NCI-H446 (cell line): ENCODE data around the gene COA3.

Experiments used
- DNase-seq, 2 experiments: peaks; one replicate each; lab custom pipeline; 2025; lab: John Stamatoyannopoulos, UW

COA3 gene

GRCh38 chr17:42798383-42799380 lies at the start of gene COA3, which contains the start of gene CNTD1:
TSS of gene COA3 (minus strand) at chr17:42798704. CDS start at chr17:42798681, 23 bp downstream.
TSS of gene CNTD1 (plus strand) at chr17:42798861. CDS start at chr17:42799068, 207 bp downstream.
- peak; percentile 72 to 85 for DNase-seq

DNA sequence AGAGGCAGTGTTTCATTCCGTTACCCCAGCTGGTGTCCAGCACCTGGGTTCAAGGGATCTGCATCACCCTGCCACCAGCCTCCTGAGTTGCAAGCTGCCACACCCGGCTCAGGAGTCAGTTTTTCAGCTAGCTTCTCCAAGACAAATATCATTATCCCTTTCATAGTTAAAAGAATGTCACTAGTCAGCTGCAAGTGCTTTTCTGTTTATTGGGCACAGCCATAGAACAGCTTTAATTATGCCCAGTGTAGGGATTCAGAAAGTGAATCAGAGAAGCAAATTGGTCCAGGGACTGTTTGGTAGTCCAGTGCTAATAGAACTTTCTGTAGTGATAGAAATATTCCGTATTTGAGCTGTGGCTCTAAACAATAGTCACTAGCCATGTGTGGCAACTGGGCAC lies 49.6 kb upstream of the COA3 start:
- DNase-seq, result no peak

DNA sequence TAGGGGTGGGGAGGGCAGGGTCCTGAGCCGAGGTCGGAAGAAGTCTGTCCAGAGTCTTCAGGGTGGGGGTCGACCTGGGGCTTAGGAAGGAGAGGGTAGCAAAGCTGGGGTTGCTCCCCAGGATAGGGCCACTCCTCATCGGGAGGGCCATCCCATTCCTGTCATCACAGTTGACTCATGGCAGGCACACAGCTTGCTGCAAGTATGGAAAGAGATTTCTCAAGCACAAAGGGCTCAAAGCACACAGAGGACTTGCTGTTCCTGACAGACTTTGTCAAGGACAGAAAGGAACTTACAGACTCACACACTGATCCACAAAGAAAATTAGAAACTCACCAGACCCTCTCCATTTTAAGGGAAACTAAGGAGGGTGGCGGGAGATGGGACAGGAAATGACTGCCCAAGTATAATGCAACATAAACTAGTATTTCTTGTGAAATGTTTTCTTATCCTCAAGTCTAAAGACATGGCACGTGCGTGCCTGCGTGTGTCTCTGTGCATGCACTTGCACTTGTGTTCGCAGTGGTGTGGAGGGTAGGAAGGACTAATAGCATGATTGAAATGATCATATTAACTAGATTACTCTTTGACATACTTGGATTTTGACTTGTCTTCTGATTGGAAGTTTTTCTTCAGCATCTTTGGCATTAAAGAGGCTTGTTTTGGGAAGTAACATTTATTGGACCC lies 48.2 kb upstream of the COA3 start:
- DNase-seq, result no peak

DNA sequence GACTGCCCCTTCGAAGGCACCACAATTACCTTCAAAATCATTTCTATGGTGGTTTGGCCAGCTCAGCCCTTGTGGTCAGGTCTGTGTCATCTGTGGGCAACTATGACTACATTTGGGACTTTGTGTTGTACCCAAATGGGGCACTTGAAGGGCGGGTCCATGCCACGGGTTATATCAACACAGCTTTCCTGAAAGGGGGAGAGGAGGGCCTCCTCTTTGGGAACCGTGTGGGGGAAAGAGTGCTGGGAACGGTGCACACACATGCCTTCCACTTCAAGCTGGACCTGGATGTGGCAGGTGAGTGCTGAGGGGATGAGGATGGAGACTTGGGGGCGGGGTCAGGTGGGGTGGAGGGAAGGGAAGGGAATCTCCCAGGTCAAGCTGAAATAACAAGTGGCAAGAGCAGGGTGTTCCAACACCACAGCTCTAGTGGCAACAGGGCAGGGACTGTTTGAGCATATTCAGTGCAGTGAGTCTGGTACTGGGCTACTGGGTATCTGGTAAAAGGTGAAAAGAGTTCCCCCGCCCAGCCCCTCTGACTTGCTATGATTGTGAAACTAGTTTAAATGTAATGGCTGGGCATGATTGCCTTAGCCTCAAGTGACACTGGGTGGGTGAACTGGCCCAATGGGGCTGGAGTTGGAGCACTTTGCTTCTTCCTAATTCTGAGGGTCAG lies 47.6 kb upstream of the COA3 start:
- DNase-seq, result no peak

DNA sequence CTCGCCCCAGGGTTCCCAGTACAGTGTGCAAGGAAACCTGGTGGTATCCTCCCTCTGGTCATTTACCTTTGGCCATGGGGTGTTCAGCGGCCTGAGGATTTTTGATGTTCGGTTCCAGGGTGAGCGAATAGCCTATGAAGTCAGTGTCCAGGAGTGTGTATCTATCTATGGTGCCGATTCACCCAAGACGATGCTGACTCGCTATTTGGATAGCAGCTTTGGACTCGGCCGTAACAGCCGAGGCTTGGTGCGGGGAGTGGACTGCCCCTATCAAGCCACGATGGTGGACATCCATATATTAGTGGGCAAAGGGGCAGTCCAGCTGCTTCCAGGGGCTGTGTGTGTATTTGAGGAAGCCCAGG lies 47.0 kb upstream of the COA3 start:
- no peak for DNase-seq

DNA sequence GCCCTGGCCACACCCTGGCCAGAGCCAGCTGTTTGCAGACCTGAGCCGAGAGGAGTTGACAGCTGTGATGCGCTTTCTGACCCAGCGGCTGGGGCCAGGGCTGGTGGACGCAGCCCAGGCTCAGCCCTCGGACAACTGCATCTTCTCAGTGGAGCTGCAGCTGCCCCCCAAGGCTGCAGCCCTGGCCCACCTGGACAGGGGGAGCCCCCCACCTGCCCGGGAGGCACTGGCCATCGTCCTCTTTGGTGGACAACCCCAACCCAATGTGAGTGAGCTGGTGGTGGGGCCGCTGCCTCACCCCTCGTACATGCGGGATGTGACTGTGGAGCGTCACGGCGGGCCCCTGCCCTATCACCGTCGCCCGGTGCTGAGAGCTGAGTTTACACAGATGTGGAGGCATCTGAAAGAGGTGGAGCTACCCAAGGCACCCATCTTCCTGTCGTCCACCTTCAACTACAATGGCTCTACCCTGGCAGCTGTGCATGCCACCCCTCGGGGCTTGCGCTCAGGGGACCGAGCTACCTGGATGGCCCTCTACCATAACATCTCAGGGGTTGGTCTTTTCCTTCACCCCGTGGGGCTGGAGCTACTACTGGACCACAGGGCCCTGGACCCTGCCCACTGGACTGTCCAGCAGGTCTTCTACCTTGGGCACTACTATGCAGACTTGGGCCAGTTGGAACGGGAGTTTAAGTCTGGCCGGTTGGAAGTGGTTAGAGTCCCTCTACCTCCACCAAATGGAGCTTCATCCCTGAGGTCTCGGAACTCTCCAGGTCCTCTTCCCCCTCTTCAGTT lies 46.5 kb upstream of the COA3 start:
- no peak for DNase-seq

DNA sequence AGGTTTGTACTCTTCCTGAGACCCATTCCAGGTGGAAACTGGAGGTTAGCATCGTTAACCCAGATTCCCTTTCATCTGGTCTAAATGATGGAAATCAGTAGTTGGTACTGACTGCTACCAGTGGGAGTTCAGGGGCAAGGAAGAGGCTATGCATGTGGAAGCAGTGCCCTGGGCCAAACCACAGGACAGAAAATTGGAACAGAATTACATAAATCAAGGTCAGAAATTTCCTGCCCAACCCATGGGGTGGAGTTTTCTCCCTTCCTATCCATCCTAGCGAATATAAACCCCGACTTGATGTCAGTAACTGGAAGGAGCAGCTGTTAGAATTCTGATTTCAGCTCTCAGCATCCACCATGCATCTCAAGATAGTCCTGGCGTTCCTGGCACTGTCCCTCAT lies 45.8 kb upstream of the COA3 start, which contains the start of gene AOC2:
Gene AOC2 (plus strand): TSS at position 310 of the 400 bp plus-strand sequence. CDS start 47 bp downstream, at position 357.
- DNase-seq, result no peak

GRCh38 chr17:42843358-42843934 lies 44.9 kb upstream of the COA3 start:
- DNase-seq, result peak; percentile 4 to 11

DNA sequence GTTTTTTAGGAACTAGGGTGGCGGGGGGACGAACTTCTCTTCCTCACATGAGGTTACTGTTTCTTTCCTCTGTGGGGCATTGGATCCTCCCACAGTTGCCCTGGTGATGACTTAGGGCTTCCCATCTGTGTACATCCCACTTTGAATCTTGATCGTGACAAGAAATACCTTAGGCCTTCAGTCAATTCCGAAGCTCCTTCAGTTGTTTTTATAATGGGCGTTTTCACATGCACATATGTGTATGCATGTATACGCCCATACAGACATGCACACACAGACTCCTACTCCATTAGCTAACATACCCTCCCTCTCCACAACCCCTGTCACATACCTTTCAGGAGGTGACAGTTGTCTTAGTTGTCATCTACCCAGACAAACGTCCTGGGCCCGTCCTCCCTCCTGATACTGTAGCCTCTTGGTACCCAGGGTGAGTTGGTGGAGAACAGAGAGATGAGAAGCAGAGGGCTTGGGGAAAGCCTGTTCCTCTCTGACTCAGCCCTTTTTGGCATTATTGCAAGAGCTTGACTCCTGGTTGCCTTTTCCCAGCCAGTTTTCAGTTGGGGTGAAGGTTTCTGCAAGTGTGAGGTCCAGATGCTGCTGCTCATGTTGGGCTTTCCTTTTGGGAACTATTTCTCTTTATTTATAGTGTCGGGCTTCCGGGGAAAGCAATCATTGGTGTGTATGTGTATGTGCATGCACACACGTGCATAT lies 43.6 kb upstream of the COA3 start:
- no peak for DNase-seq

DNA sequence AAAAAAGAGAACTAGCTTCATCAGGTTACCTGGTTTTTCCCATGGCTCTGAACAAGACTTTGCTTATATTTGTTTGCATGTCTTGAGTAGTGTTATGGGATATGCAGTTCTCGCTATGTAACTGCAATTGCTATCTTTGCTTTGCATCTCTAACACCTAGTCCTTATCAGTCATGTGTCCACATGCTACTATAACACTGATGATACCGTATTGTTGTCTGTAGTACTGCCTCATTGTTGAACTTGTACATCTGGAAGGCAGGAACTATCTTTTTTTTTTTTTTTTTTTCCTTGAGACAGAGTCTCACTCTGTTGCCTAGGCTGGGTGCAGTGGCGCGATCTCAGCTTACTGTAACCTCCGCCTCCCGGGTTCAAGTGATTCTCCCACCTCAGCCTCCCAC lies 37.2 kb upstream of the COA3 start:
- no peak for DNase-seq

GRCh38 chr17:42833767-42834422 lies 35.4 kb upstream of the COA3 start:
- DNase-seq, result no peak

GRCh38 chr17:42832934-42833766 lies 34.6 kb upstream of the COA3 start, which contains the start of gene PSME3:
TSS of gene PSME3 (plus strand) at chr17:42833397. CDS start at chr17:42833632, 235 bp downstream.
- peak; percentile 77 to 86 for DNase-seq

GRCh38 chr17:42832213-42832933 lies 33.9 kb upstream of the COA3 start:
- DNase-seq, result no peak

GRCh38 chr17:42830971-42831370 lies 32.5 kb upstream of the COA3 start:
- no peak for DNase-seq

DNA sequence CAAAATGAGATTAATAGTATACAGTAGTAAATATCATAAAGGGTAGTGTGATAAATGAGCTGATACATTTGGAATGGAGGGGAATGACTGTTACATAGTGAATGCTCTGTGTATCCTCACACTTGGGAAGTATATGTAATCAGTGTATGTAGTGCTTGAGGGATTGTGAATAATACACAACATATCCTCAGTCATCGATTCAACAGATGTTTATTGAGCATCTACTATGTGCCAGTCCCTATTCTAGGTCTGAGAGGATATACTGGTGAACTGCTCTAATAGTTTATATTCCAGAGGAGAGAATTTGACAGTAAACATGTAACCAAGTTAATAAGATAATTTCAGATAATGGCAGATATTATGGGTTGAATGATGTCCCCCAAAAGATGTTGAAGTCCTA lies 29.0 kb upstream of the COA3 start:
- no peak for DNase-seq

DNA sequence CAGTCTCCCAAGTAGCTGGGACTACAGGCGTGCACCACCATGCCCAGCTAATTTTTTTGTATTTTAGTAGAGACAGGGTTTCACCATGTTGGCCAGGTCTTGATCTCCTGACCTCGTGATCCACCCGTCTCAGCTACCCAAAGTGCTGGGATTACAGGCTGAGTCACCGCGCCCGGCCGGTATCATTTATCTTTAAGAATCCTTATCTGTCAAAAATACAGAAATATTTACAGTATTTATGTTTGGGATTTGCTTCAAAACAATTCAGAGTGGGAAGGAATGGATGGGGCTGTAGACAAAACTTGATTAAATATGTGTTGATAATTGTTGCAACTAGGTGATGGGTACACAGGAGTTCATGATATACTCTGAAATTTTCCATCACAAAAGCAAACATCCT lies 22.7 kb upstream of the COA3 start:
- DNase-seq, result no peak

GRCh38 chr17:42819939-42820535 lies 21.5 kb upstream of the COA3 start:
- peak; percentile 6 to 25 for DNase-seq

DNA sequence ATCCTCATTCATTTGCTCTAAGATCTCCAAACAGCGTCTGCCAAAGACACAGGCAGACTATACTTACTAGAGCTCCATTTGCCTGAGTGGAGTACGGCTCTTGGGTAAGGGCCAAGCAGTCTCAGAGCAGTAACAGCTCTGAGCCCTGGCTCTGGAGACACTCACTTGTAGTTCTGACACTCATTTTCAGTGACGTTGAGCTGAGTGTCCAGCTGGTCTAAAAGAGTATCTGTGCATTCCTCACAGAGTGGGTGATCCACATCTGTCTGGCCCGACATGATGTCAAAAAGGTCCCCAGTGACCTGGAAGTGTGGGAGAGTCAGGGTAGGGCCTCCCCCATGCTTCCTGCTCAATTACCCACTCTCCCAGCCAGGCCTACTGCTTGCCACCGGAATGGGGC lies 19.9 kb upstream of the COA3 start:
- no peak for DNase-seq
